HepG2 (cell line): Measurements from ENCODE around the gene KCNK15. TPM values are rescaled to one million over a fixed set of nuclear protein-coding genes. Genes with fewer than 3 reads are reported as not detected.

Experiments used
- ATAC-seq: fragments of 200-7000 bp; cut with Tn5 transposase; 3 replicates; pipeline ENCODE4 v1.9.1; 2020; ENCODE audit warnings: mild to moderate bottlenecking, moderate library complexity
- BruUV-seq: library from RNA; stranded (reverse); fragments of 400-500 nt; replicated peaks from 2 replicates; lab custom pipeline; 2021; lab: Mats Ljungman, UMichigan
- CTCF ChIA-PET: fragments of 300-600 bp; formaldehyde crosslinking; extraction: SDS; loops from one replicate; lab custom pipeline; 2021; ENCODE audit warnings: low total read pairs, inconsistent platforms, low intra/inter-chr PET ratio; lab: Yijun Ruan, JAX
- POLR2A ChIA-PET: fragments of 350-600 bp; sonication (Branson Sonifier 250); formaldehyde crosslinking; loops from one replicate; lab custom pipeline; 2020; ENCODE audit warnings: antibody characterized with exemption, inconsistent platforms; lab: Yijun Ruan, JAX
- DNase-seq: peaks from one replicate; pipeline ENCODE4 v3.0.0-alpha.2; 2015; ENCODE audit warnings: low spot score
- FAIRE-seq: peaks from 3 replicates; lab custom pipeline; 2011; peaks lifted over from hg19 to GRCh38; lab: Jason Lieb, UNC
- H2AFZ ChIP-seq: one replicate; pipeline ENCODE4 v1.6.1; 2011; ENCODE audit warnings: low read length, inconsistent platforms
- H3K27ac ChIP-seq: fragments of 300-600 bp; 3 replicates; pipeline ENCODE4 v1.8.0; 2011; ENCODE audit warnings: mixed run types, mild to moderate bottlenecking, mixed read lengths, low read length, inconsistent platforms; ENCODE audit not compliant: insufficient read depth; ENCODE audit errors: extremely low read length
- H3K27me3 ChIP-seq, 2 experiments: fragments of 200-600 bp in 1 of 2; 2 replicates in 1 of 2; 3 replicates in 1 of 2; pipeline versions ENCODE4 v1.6.0 to v1.8.0; 2011; ENCODE audit warnings: low read length in 2 of 2, mild to moderate bottlenecking in 2 of 2, moderate library complexity in 2 of 2, inconsistent platforms in 1 of 2; ENCODE audit not compliant: insufficient read depth in 2 of 2, control insufficient read depth in 1 of 2
- H3K36me3 ChIP-seq, 2 experiments: fragments of 200-600 bp in 1 of 2; replicated peaks in 1 of 2; 2 replicates in 1 of 2; 3 replicates in 1 of 2; pipeline versions ENCODE4 v1.5.1 to v1.8.0; 2011; ENCODE audit warnings: low read length in 2 of 2, inconsistent platforms in 1 of 2; ENCODE audit not compliant: insufficient read depth in 2 of 2, control insufficient read depth in 1 of 2
- H3K4me1 ChIP-seq: 2 replicates; pipeline ENCODE4 v1.5.1; 2012; ENCODE audit warnings: low read length, inconsistent platforms; ENCODE audit not compliant: insufficient read depth
- H3K4me2 ChIP-seq: 2 replicates; pipeline ENCODE4 v1.6.0; 2011; ENCODE audit warnings: low read depth, low read length, inconsistent platforms
- H3K4me3 ChIP-seq, 3 experiments: fragments of 200-600 bp in 1 of 3; sonication (generic), shearing (Covaris generic) in 1 of 3; replicated peaks in 1 of 3; 2 replicates each; pipeline ENCODE4 v1.5.1; 2011 to 2016; ENCODE audit warnings: low read length in 3 of 3, inconsistent platforms in 2 of 3, low read depth in 2 of 3, mild to moderate bottlenecking in 2 of 3, control low read depth in 1 of 3, mixed read lengths in 1 of 3; ENCODE audit not compliant: insufficient read depth in 1 of 3
- H3K79me2 ChIP-seq: one replicate; pipeline ENCODE4 v1.6.1; 2011; ENCODE audit warnings: low read length, inconsistent platforms; ENCODE audit not compliant: insufficient read depth
- H3K9ac ChIP-seq: 2 replicates; pipeline ENCODE4 v1.6.0; 2011; ENCODE audit warnings: mild to moderate bottlenecking, low read depth, low read length, inconsistent platforms; ENCODE audit not compliant: insufficient read depth
- H3K9me3 ChIP-seq: 2 replicates; pipeline ENCODE4 v1.5.1; 2012; ENCODE audit warnings: mild to moderate bottlenecking, low read length
- H4K20me1 ChIP-seq: 2 replicates; pipeline ENCODE4 v1.6.0; 2011; ENCODE audit warnings: inconsistent platforms, mild to moderate bottlenecking, low read length, moderate library complexity; ENCODE audit not compliant: insufficient read depth
- IRF2 ChIP-seq: IDR thresholded peaks from 2 replicates; pipeline ENCODE4 v1.6.1; 2018; ENCODE audit warnings: missing genetic modification reagents, missing compliant biosample characterization
- NKX3-1 ChIP-seq: sonication (generic); formaldehyde crosslinking; IDR thresholded peaks from 2 replicates; pipeline ENCODE4 v1.5.0; 2020; ENCODE audit warnings: missing genetic modification reagents
- SMYD3 ChIP-seq: sonication (generic); formaldehyde crosslinking; IDR thresholded peaks from 2 replicates; pipeline ENCODE4 v1.8.1; 2023; ENCODE audit warnings: mild to moderate bottlenecking, missing genetic modification reagents
- SP1 ChIP-seq, 2 experiments: fragments of 450-650 bp in 1 of 2; sonication (generic) in 1 of 2; formaldehyde crosslinking in 1 of 2; IDR thresholded peaks; 2 replicates each; pipeline versions ENCODE4 v1.4.0 to v1.6.1; 2016 to 2020; ENCODE audit warnings: missing genetic modification reagents in 1 of 2
- ZNF12 ChIP-seq: sonication (generic); formaldehyde crosslinking; IDR thresholded peaks from 2 replicates; pipeline ENCODE4 v1.5.0; 2020; ENCODE audit warnings: missing genetic modification reagents
- ZNF124 ChIP-seq: sonication (generic); formaldehyde crosslinking; IDR thresholded peaks from 2 replicates; pipeline ENCODE4 v1.4.0; 2020; ENCODE audit warnings: missing genetic modification reagents
- ZNF160 ChIP-seq: sonication (generic); formaldehyde crosslinking; IDR thresholded peaks from 2 replicates; pipeline ENCODE4 v1.8.0; 2022; ENCODE audit warnings: mild to moderate bottlenecking, inconsistent platforms, missing genetic modification reagents
- ZNF275 ChIP-seq: sonication (generic); formaldehyde crosslinking; IDR thresholded peaks from 2 replicates; pipeline ENCODE4 v1.8.0; 2022; ENCODE audit warnings: missing genetic modification reagents, mild to moderate bottlenecking, inconsistent platforms, borderline replicate concordance
- ZNF326 ChIP-seq: sonication (generic); formaldehyde crosslinking; IDR thresholded peaks from 2 replicates; pipeline ENCODE4 v1.4.0; 2020; ENCODE audit warnings: missing genetic modification reagents, borderline replicate concordance
- ZNF576 ChIP-seq: sonication (generic); formaldehyde crosslinking; IDR thresholded peaks from 2 replicates; pipeline ENCODE4 v1.4.0; 2020; ENCODE audit warnings: mild to moderate bottlenecking, missing genetic modification reagents
- ZNF713 ChIP-seq: sonication (generic); formaldehyde crosslinking; IDR thresholded peaks from 2 replicates; pipeline ENCODE4 v1.4.0; 2020; ENCODE audit warnings: mild to moderate bottlenecking, missing genetic modification reagents
- WGBS: methylation state at CpG from one replicate; pipeline ENCODE4 v1.1.6; 2017; ENCODE audit warnings: low lambda C conversion rate; 5-methylcytosine and 5-hydroxymethylcytosine counted together
- in situ Hi-C: cut with HindIII; loops from 2 replicates; pipeline ENCODE4 v1.10.0; 2017; ENCODE audit warnings: low pct_unique_long_range_greater_than_20kb; ENCODE audit not compliant: extremely low pct_ligation_motif_present
- intact Hi-C: fragments of 100-400 bp; cut with micrococcal nuclease; formaldehyde crosslinking; loops from one replicate; pipeline ENCODE4 v1.10.0; 2022; ENCODE audit not compliant: unreplicated experiment
- polyA plus RNA-seq, 8 experiments: library from polyadenylated mRNA; depleted of rRNA in 3 of 8; stranded (reverse) in 7 of 8; unstranded in 1 of 8; fragments of >200 nt; fragmentation: Illumina TruSeq in 4 of 8; extraction: Trizol in 4 of 8; gene quantifications; 2 replicates each; pipeline versions ENCODE4 v1.2.1 to v1.2.3, GENCODE V29; 2011 to 2016; ENCODE audit warnings: low read depth in 4 of 8, missing spikeins in 1 of 8, mixed read lengths in 1 of 8; ENCODE audit not compliant: insufficient read depth in 1 of 8
- total RNA-seq, 5 experiments: library from RNA; depleted of rRNA; stranded (reverse); fragments of >200 nt; fragmentation: Illumina TruSeq; extraction: Trizol; gene quantifications; 2 replicates each; pipeline ENCODE4 v1.2.3, GENCODE V29; 2016; ENCODE audit warnings: low read depth in 1 of 5
- TF ChIP-seq, protein P1 (sequence below): sonication (generic); formaldehyde crosslinking; IDR thresholded peaks from 2 replicates; pipeline ENCODE4 v1.8.1; 2022; ENCODE audit warnings: mild to moderate bottlenecking, missing genetic modification reagents
- TF ChIP-seq, protein P2 (sequence below): sonication (generic); formaldehyde crosslinking; conservative IDR thresholded peaks from 2 replicates; pipeline ENCODE4 v1.4.0; 2020; ENCODE audit warnings: missing genetic modification reagents

The KCNK15 gene
- total and polyA plus RNA-seq, 2 of the 13 experiments (the other 11 are each of a cell fraction or from before 2014, with no cell fraction given), result 0.03 TPM; not detected in 1

DNA sequence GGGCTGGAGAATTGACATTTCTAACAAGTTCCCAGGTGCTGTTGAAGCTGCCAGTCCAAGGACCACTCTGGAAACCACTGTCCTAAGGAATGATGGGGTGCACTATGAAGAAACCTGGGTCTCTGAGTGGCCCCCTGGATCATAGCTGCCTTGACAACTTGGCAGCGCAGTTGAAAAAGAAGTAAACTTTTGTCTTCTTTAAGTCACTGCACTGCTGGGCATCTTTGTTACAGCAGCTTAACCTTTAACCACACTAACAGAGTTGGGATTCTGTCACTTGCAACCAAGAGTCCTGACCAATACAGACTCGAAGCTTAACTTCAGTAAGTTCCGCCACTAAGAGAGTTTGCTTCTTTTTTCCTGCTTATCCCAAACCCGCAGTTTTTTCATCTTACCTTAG, 8.5 kb upstream of the KCNK15 start:
- peaks cover 8% of the 10 kb centered on the region for H3K9me3 ChIP-seq
- no peak overlapping the region for H3K4me3 ChIP-seq
- H3K4me1 ChIP-seq, result peaks cover 14% of the 10 kb centered on the region
- H3K4me2 ChIP-seq, result no peak overlapping the region
- TF ChIP-seq SP1 (IDR thresholded peaks at IDR 0.05) (no peak), SP1 (CRISPR knock-in tag; IDR thresholded peaks at IDR 0.05) (no peak), IRF2 (CRISPR knock-in tag) (no peak), ZNF124 (no peak), ZNF160 (CRISPR knock-in tag) (no peak), ZNF713 (no peak), ZNF275 (CRISPR knock-in tag) (no peak), ZNF576 (CRISPR knock-in tag) (0 out of 2 replicates have a peak, but pooled peaks have one; percentile 28), SMYD3 (CRISPR knock-in tag) (no peak), ZNF12 (CRISPR knock-in tag) (peak; percentile 96), NKX3-1 (CRISPR knock-in tag) (no peak), ZNF326 (CRISPR knock-in tag) (no peak)
- TF ChIP-seq, protein P1, sequence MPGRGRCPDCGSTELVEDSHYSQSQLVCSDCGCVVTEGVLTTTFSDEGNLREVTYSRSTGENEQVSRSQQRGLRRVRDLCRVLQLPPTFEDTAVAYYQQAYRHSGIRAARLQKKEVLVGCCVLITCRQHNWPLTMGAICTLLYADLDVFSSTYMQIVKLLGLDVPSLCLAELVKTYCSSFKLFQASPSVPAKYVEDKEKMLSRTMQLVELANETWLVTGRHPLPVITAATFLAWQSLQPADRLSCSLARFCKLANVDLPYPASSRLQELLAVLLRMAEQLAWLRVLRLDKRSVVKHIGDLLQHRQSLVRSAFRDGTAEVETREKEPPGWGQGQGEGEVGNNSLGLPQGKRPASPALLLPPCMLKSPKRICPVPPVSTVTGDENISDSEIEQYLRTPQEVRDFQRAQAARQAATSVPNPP, result no peak
- TF ChIP-seq, protein P2, sequence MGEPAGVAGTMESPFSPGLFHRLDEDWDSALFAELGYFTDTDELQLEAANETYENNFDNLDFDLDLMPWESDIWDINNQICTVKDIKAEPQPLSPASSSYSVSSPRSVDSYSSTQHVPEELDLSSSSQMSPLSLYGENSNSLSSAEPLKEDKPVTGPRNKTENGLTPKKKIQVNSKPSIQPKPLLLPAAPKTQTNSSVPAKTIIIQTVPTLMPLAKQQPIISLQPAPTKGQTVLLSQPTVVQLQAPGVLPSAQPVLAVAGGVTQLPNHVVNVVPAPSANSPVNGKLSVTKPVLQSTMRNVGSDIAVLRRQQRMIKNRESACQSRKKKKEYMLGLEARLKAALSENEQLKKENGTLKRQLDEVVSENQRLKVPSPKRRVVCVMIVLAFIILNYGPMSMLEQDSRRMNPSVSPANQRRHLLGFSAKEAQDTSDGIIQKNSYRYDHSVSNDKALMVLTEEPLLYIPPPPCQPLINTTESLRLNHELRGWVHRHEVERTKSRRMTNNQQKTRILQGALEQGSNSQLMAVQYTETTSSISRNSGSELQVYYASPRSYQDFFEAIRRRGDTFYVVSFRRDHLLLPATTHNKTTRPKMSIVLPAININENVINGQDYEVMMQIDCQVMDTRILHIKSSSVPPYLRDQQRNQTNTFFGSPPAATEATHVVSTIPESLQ (CRISPR knock-in tag), result no peak
- peaks cover 0 to 3% of the 10 kb centered on the region in 2 experiments; a peak in 2 of 5 replicates for H3K27me3 ChIP-seq
- H2AFZ ChIP-seq, result no peak overlapping the region
- no peak for ATAC-seq
- no peak for DNase-seq
- no peaks in the 10 kb centered on the region for H3K36me3 ChIP-seq
- no peak for FAIRE-seq
- H4K20me1 ChIP-seq, result no peaks in the 10 kb centered on the region
- WGBS, result 71% methylated on average over 4 of the region's 4 CpGs
- CTCF ChIA-PET, result interaction anchor here (5.5 kb wide), 1 partner anchor 52 kb away, joined by 170 read pairs; no protein-coding TSS in a partner anchor
- in situ Hi-C loops, result no loop called here
- POLR2A ChIA-PET, result interaction anchor here (1.0 kb wide), 1 partner anchor 10 kb away, joined by 3 read pairs; no protein-coding TSS in a partner anchor
- intact Hi-C loops, result no loop called here
- BruUV-seq, result no TSS peak
- H3K79me2 ChIP-seq, result no peaks in the 10 kb centered on the region
- no peak overlapping the region for H3K9ac ChIP-seq
- H3K27ac ChIP-seq, result no peak overlapping the region
